Fibroblast of the aortic adventitia (primary cell): Measurements from ENCODE around the gene FSTL3. TPM values are rescaled to one million over a fixed set of nuclear protein-coding genes. Genes with fewer than 3 reads are reported as not detected.
"Not testable (repeated sequence)": the region's sequence is repeated elsewhere in the genome, so short reads cannot be mapped to it uniquely, and the experiment has no call there.

ENCODE experiments used
- DNase-seq: peaks from one replicate; pipeline ENCODE4 v3.0.0-alpha.2; 2010; ENCODE audit warnings: low read depth
- H3K4me3 ChIP-seq: 2 replicates; pipeline ENCODE4 v1.5.1; 2011; ENCODE audit warnings: low read depth, mild to moderate bottlenecking, control low read depth, low read length, moderate library complexity
- total RNA-seq: library from RNA; depleted of rRNA; stranded (reverse); fragments of >200 nt; gene quantifications from 2 replicates; pipeline ENCODE4 v1.2.3, GENCODE V29; 2012; ENCODE audit warnings: low replicate concordance
- TF ChIP-seq, protein P1 (sequence below): IDR thresholded peaks from 2 replicates; pipeline ENCODE4 v1.5.1; 2011; ENCODE audit warnings: mild to moderate bottlenecking, low read length, control low read depth, inconsistent platforms; ENCODE audit not compliant: insufficient read depth

Gene FSTL3
- total RNA-seq, 1 donor: 14.8 TPM

DNA sequence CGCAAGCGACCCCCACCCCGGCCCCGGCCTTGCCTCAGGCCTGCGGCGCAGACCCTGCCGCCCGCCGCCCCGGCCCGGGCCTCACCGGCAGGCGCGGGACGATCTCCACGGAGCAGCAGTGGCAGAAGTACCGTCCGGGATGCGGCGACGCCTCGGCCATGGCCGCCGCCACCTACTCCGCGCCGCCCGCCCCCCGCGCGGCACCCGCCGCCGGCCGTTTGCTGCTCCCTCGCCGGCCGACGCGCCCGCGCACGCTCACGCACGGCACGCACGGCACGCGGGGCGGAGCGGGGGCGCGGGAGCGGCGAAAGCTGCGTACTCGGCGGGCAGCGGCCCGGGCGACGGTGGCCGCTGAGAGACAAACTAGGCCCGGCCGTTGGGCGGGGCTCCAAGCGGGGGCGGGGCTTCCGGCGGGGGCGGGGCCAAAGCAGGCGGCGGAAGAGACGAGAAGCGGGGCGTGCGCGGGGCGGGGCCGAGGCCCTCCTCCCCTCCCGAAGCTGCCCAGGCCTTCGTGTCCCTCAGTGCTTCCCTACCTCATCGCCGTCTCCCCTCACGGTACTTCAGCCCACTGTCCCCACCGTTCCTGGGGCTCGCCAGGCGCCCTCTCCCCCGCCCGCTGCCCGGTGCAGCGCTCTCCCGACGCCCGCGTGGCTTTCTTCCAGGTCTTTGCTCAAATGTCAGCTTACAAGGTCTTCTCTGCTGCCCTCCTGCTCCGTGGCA lies 13.1 kb upstream of the FSTL3 start, which contains the start of gene RNF126:
Gene RNF126 (minus strand): TSS at position 253 of the 720 bp plus-strand sequence. CDS start 93 bp downstream, at position 160.
- TF ChIP-seq, protein P1, sequence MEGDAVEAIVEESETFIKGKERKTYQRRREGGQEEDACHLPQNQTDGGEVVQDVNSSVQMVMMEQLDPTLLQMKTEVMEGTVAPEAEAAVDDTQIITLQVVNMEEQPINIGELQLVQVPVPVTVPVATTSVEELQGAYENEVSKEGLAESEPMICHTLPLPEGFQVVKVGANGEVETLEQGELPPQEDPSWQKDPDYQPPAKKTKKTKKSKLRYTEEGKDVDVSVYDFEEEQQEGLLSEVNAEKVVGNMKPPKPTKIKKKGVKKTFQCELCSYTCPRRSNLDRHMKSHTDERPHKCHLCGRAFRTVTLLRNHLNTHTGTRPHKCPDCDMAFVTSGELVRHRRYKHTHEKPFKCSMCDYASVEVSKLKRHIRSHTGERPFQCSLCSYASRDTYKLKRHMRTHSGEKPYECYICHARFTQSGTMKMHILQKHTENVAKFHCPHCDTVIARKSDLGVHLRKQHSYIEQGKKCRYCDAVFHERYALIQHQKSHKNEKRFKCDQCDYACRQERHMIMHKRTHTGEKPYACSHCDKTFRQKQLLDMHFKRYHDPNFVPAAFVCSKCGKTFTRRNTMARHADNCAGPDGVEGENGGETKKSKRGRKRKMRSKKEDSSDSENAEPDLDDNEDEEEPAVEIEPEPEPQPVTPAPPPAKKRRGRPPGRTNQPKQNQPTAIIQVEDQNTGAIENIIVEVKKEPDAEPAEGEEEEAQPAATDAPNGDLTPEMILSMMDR: no peak
- peak; percentile 87 for DNase-seq
- peak within 1 kb of the TSS; percentile 84 for H3K4me3 ChIP-seq

DNA sequence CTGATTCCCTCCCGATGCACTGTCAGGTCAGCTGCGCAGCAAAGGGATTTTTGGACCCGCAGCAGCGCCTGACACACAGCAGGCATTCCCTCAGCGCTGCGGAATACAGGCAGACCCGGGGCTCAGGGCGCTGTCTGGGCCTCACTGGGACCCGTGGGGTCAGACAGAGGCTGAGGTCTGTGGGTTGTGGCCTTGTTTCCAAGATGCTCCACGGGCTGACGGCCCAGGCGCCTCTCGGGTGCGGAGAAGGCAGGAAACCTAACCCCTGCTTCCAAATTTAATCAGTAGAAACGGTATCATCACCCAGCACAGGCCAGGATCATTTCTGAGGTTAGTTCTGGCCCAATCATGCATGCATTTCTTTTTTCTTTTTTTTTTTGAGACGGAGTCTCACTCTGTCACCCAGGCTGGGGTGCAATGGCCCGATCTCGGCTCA lies 12.5 kb upstream of the FSTL3 start:
- TF ChIP-seq, protein P1: no peak
- no peak for DNase-seq
- peak overlapping the region; percentile 69 for H3K4me3 ChIP-seq

DNA sequence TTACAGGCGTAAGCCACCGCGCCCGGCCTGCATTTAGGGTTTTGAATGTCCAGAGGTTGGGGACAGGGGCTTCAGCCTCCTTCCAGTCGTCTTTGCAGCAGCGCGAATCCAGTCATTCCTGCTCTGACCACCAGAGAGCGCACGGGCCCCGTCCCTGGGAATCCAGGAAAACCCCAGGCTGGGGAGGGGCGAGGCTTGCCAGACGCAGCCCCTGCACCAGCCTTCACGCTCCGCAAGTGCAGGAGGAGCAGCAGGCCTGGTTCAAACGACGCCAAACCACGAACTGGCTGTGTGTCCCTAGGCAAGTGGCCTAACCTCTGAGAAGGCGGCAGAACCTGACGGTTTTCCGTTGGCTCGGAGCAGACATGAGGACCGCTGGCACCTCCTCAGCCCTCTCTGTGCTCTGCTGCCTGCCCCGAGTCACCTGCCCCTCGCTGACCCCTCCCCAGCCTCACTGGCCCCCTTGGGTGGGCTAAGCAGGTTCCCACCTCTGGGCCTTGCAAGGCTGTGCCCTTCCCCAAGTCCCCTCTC lies 11.2 kb upstream of the FSTL3 start:
- peak; percentile 75 for DNase-seq
- TF ChIP-seq, protein P1: peak; percentile 94
- peak overlapping the region; percentile 40 for H3K4me3 ChIP-seq

DNA sequence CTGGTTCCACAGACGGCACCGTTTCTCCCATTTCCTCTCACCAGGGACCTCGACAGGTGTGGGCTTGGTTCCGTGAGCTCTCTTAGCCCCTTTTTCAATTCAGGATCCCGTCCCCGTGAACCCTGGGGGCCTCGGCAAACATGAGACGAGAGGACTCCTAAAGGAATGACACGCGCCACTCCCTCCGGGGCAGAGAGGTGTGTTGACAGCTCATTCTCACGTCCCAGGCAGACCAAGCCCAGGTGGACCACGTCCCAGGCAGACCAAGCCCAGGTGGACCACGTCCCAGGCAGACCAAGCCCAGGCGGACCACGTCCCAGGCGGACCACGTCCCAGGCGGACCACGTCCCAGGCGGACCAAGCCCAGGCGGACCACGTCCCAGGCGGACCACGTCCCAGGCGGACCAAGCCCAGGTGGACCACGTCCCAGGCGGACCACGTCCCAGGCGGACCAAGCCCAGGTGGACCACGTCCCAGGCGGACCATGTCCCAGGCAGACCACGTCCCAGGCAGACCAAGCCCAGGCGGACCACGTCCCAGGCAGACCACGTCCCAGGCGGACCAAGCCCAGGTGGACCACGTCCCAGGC lies 9.1 kb upstream of the FSTL3 start:
- not testable (repeated sequence) for H3K4me3 ChIP-seq, DNase-seq

DNA sequence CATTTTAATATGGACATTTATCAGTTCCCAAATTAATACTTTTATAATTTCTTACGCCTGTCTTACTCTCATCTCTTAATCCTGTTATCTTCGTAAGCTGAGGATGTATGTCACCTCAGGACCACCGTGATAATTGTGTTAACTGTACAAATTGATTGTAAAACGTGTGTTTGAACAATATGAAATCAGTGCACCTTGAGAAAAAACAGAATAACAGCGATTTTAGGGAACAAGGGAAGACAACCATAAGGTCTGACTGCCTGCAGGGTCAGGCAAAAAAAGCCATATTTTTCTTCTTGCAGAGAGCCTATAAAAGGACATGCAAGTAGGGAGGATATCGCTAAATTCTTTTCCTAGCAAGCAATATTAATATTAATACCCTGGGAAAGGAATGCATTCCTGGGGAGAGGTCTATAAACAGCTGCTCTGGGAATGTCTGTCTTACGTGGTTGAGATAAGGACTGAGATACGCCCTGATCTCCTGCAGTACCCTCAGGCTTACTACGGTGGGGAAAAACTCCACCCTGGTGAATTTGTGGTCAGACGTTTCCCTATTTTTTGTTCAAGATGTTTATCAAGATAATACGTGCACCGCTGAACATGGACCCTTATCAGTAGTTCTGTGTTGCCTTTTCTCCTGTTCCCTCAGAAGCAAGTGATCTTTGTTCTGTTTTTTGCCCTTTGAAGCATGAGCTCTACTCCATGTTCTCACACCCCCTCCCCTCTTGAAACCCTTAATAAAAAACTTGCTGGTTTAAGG lies 7.3 kb upstream of the FSTL3 start:
- peak; percentile 62 for DNase-seq
- H3K4me3 ChIP-seq: not testable (repeated sequence)

DNA sequence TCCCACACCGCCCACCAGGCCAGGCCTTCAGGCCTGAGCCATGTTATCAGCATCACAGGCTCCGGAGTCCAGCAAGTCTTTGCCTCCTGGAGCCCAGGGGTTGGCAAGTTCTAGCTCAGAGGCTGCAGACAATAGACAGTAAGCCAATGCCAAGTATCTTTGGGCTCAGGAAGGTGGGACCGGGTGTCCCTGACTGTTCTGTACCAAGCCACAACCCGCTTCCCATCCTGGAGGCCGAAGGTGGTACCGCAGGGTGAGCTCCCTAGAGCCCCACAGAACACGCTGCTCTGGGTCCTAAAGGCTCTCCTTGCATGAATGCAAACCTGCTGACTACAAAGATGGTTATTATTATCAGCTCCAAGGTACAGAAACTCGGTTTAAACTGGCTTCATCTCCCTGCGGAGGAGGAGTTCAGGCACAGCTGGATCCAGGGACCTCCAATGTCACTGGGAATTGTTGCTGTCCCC lies 5.5 kb upstream of the FSTL3 start:
- DNase-seq: no peak
- TF ChIP-seq, protein P1: peak; percentile 23
- H3K4me3 ChIP-seq: no peak overlapping the region

DNA sequence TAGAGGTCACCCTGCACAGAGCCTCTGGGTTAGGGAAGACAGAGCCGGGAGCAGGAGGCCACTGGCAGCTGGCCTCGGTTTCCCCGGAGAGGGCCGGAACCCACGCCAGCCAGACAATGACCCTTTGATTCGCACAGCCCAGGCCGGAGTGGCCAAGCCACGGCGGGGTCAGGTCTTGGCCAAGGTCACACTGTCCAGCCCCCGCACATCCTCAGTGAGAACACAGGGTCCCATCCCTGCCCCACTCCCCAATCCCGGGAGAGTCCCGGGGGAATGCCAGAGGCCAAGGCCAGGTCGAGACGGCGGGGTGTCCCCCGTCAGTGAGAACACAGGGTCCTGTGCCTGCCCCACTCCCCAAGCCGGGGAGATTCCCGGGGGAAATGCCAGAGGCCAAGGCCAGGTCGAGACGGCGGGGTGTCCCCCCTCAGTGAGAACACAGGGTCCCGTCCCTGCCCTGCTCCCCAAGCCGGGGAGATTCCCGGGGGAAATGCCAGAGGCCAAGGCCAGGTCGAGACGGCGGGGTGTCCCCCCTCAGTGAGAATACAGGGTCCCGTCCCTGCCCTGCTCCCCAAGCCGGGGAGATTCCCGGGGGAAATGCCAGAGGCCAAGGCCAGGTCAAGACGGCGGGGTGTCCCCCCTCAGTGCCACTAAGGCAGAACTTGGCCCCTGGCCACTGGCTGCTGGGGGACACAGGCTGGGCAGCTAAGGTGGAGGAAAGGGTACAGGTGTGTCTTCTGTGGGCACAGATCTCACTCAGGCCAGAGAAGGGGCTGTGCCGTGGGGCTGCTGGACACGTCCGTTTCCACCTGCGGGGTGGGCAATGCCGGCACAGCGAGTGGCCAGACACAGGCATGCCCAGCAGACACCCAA lies 1.7 kb upstream of the FSTL3 start:
- no peak overlapping the region for H3K4me3 ChIP-seq
- no peak for DNase-seq
- TF ChIP-seq, protein P1: no peak
